GM11168 (cell line): ENCODE results near the gene HOXD13.

Experiments
- in situ Hi-C: fragments of 300-500 bp; cut with MboI; formaldehyde crosslinking; loops from one replicate; pipeline ENCODE4 v1.12.0; 2022; ENCODE audit warnings: low sequenced_read_pairs; ENCODE audit not compliant: unreplicated experiment

Gene HOXD13

DNA sequence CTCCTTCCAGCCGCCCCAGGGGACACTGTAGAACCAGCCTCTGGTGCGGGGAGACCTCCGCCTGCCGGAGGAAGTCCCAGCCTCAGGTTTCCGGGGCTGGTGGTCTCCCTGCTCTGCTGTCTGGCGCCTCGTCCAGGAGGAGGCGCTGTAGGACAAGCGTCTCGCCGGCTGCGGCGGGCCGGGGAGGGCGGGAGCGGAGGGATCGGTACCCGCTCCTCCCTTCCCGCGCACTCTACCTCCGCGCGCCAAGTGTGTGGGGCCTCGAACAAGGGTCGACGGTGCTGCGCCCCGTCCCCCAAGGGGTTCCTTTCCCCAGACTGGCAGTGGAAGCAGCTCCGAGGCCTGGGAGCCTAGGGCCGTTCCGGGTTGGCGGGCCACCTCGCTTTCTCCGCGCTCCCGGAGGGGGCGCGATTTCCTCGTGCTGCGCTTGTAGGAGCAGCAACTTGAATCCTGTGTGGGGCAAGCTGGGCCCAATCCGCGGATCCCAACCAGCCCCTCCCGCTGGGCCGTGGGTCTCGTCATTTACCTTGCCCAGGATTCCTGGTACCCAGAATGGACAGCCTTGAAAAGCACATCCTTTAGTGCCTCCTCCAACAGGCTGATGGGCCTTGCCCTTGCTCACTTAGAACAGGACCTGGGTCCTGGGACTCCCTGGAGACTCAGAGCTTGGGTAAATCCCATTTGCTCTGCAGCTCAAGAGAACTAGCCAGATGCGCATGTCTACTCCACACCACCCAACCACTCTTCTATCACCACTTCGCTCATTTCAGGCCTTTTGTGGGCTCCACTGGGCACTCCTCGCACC lies 48.2 kb downstream of the HOXD13 start:
- in situ Hi-C loops = loop anchor here (5.0 to 25.0 kb wide), 3 partner anchors 312 to 672 kb away; no protein-coding TSS in a partner anchor

DNA sequence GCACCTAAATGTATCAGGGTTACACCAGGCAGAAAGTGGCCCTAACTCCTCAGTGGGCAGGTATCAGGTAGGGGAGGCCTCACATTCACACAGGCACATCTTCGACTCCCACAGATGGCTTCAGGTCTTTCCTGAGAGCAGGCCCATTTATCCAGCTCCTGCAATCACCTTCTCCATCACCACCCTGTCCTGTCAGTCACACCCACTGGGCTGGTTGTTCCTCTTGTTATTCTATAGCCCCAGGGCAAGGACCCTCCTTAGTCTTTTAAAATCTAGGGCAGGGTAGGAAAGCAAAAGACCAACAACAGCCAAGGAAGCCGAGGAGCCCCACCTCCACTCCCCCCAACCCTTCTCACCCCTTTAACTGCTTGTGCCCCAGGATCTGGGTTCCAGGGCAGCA lies 49.8 kb downstream of the HOXD13 start:
- in situ Hi-C loops = loop anchor here (5.0 to 25.0 kb wide), 3 partner anchors 310 to 670 kb away; no protein-coding TSS in a partner anchor
